ENCODE data around the gene EXOC6B. TPM values are rescaled to one million over a fixed set of nuclear protein-coding genes. Genes with fewer than 3 reads are reported as not detected.

Gene EXOC6B
- total RNA-seq, 1 experiment from 2014 or later = 40.1 TPM

DNA sequence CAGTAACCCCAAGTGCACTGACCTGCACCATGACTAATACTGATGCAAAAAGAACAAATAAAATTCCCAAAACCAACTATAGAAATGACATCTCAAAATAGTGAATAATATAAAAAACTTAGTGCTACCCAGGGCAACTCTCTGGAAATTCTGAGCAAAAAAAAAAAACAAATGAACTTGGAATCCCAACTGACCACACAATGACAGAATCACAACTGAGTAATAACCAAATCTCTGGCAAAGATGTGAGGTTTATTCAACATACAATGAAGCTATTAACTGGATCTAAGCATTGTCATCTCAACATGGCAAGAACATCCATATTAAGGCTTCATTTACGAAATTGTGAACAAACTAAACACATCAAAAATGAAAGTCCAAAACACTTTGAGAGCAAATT is 22.7 kb downstream of the EXOC6B start:
- Histone ChIP-seq H3K27me3 (ENCODE audit: insufficient read depth, low read length) (no peaks in the 10 kb centered on the region), H3K9ac (ENCODE audit: extremely low read depth, insufficient read length, low read length) (no peak overlapping the region), H3K9me3 (ENCODE audit: control insufficient read depth, low read depth, low read length) (no peaks in the 10 kb centered on the region), H3K79me1 (ENCODE audit: insufficient read depth, low read depth, low read length, poor library complexity, severe bottlenecking) (peaks cover 3% of the 10 kb centered on the region), H4K20me1 (ENCODE audit: control insufficient read depth, insufficient read depth, insufficient read length) (no peaks in the 10 kb centered on the region), H3K4me1 (ENCODE audit: insufficient read depth, low read length) (no peaks in the 10 kb centered on the region), H3K14ac (ENCODE audit: insufficient read depth, low read length) (no peak overlapping the region), H2BK15ac (ENCODE audit: low read depth, low read length) (no peak overlapping the region), H2BK120ac (ENCODE audit: low read depth, low read length, poor library complexity, severe bottlenecking) (no peak overlapping the region), H3K4ac (ENCODE audit: low read depth, low read length) (no peak overlapping the region), H4K8ac (replicated peaks; ENCODE audit: insufficient read length, low read depth, low read length) (no peak overlapping the region), H4K91ac (ENCODE audit: insufficient read length, low read depth, low read length) (no peak overlapping the region), H2AFZ (ENCODE audit: low read length) (no peak overlapping the region), H2BK5ac (ENCODE audit: insufficient read length, low read length) (no peak overlapping the region), H3K23me2 (ENCODE audit: insufficient read length, low read depth, low read length, poor library complexity, severe bottlenecking) (no peaks in the 10 kb centered on the region), H2BK12ac (ENCODE audit: insufficient read length, low read depth, low read length) (no peak overlapping the region), H2BK20ac (ENCODE audit: low read depth, low read length, poor library complexity, severe bottlenecking) (no peak overlapping the region), H3K4me2 (ENCODE audit: insufficient read depth, insufficient read length, low read length) (no peak overlapping the region), H3K23ac (ENCODE audit: insufficient read length, low read depth, low read length) (no peak overlapping the region), H3K18ac (ENCODE audit: insufficient read length, low read depth, low read length) (no peak overlapping the region), H4K5ac (ENCODE audit: insufficient read length, low read depth, low read length) (no peak overlapping the region), H3K56ac (ENCODE audit: insufficient read length, low read depth, low read length) (no peak overlapping the region), H3K27ac (ENCODE audit: insufficient read length, low read depth, low read length) (no peak overlapping the region), H3T11ph (ENCODE audit: low read length) (no peak overlapping the region), H2AK5ac (ENCODE audit: insufficient read length, low read length) (no peak overlapping the region), H3K79me2 (ENCODE audit: insufficient read depth, low read length) (no peaks in the 10 kb centered on the region; the same call in 1 of the 2 replicates)
- Mint-ChIP-seq H3K27me3 (ENCODE audit: low read depth) (no peaks in the 10 kb centered on the region), H3K4me3 (no peak overlapping the region), H3K4me1 (no peaks in the 10 kb centered on the region), H3K36me3 (ENCODE audit: insufficient read depth in 1 of 3, low read depth in 3 of 3) (peaks cover 0 to 3% (median 1%) of the 10 kb centered on the region in 3 experiments; a peak in 2 of 7 replicates), H3K9me3 (0 out of 5 replicates have a peak, but pooled peaks cover 0 to under 1% of the 10 kb centered on the region in 2 experiments), H3K27ac (no peak overlapping the region)
- TF ChIP-seq, protein P1, sequence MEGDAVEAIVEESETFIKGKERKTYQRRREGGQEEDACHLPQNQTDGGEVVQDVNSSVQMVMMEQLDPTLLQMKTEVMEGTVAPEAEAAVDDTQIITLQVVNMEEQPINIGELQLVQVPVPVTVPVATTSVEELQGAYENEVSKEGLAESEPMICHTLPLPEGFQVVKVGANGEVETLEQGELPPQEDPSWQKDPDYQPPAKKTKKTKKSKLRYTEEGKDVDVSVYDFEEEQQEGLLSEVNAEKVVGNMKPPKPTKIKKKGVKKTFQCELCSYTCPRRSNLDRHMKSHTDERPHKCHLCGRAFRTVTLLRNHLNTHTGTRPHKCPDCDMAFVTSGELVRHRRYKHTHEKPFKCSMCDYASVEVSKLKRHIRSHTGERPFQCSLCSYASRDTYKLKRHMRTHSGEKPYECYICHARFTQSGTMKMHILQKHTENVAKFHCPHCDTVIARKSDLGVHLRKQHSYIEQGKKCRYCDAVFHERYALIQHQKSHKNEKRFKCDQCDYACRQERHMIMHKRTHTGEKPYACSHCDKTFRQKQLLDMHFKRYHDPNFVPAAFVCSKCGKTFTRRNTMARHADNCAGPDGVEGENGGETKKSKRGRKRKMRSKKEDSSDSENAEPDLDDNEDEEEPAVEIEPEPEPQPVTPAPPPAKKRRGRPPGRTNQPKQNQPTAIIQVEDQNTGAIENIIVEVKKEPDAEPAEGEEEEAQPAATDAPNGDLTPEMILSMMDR (conservative IDR thresholded peaks at IDR 0.05) = no peak
- no CpG with 5 or more reads among the region's 1 CpG for WGBS (ENCODE audit: extremely low coverage, insufficient read length, low lambda C conversion rate)
- DNase-seq = no peak
